GM04504 (cell line): ENCODE data around the gene ADCY10.
A peak's percentile ranks its signal among the peaks of the same experiment; 100 is the strongest.
"Not testable (repeated sequence)": the region's sequence is repeated elsewhere in the genome, so short reads cannot be mapped to it uniquely, and the experiment has no call there.

Experiments used
- DNase-seq: peaks from one replicate; pipeline ENCODE4 v3.0.0-alpha.2; 2012; ENCODE audit warnings: low read depth

The ADCY10 gene

DNA sequence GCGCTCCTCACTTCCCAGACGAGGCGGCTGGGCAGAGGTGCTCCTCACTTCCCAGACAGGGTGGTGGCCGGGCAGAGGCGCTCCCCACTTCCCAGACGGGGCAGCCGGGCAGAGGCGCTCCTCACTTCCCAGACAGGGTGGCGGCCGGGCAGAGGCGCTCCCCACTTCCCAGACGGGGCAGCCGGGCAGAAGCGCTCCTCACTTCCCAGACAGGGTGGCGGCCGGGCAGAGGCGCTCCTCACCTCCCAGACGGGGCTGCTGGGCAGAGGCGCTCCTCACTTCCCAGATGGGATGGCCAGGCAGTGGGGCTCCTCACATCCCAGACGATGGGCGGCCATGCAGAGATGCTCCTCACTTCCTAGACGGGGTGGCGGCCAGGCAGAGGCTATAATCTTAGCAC, 107.7 kb downstream of the ADCY10 start:
- not testable (repeated sequence) for DNase-seq

DNA sequence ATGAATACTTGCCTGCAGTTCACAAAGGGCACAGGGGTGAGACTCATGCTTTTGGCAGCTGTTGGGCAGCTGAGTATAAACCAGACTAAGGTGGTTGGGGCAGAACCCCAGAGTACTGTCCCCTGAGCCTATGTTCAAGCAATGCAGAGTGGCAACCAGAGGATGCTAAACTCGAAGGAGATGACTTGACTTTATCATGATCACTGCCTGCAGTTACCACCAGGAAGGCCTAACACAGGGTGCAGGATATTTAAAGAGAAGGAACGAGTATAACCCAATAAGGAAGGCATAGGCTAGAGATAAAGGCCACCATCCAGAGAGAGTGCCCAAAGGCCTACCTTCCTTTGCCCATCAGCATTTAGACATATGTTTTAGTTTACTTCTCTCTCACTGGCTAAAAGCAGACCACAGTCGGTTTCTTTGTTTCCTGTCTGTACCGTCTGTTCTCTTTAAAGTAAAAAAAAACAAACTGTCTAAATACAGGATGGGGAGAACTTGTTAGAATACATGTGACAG, 108.8 kb downstream of the ADCY10 start:
- DNase-seq, result no peak

DNA sequence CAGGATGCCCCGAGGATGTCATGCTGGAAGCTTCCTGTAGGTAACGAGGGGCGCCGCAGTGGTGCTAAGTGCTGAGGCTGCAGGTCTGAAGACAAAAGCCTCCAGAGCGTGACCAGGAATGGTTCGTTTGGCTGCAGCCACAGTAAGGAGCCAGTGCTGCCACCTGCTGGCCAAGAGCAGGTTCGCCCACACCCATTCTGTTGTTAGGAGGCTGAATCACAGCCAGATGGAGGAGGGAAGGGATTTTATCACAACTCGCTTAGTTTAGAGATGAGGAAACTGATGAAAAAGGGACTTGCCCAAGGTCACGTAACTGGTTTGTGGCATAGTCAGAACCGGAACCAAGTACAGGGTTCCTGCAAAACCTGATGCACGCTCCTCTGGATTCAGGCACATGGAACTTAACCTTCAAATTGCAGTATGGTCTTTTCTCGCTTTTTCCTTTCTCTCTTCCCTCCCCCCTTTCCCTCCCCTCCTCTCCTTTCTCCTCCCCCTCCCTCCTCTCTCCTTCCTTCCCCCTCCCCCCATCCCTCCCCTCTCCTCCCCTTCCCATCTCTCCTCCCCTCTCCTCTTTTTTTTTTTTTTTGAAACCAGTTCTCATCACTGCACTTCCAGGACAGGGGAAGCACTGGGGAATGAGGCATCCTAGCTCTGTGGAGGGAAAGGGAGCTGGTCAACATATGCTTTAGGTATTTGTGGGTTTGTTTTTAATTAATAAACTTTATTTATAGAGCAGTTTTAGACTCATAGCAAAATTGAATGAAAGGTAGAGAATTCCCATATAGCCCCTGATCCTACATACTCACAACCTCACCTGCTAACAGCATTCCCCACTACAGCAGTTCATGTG, 110.4 kb downstream of the ADCY10 start:
- DNase-seq, result peak; percentile 86

DNA sequence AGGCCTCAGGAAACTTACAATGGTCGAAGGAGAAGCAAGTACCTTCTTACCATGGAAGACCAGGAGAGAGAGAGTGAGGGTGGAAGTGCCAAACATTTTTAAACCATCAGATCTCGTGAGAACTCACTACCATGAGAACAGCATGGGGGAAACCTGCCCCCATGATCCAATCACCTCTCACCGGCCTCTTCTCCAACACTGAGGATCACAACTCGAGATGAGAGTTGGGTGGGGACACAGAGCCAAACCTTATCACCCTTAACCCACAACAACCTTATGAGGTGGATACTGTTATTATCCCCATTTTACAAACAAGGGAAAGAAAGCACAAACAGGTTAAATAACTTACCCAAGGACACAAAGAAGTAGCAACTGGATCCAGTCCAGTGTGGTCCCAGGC, 111.7 kb downstream of the ADCY10 start:
- no peak for DNase-seq

DNA sequence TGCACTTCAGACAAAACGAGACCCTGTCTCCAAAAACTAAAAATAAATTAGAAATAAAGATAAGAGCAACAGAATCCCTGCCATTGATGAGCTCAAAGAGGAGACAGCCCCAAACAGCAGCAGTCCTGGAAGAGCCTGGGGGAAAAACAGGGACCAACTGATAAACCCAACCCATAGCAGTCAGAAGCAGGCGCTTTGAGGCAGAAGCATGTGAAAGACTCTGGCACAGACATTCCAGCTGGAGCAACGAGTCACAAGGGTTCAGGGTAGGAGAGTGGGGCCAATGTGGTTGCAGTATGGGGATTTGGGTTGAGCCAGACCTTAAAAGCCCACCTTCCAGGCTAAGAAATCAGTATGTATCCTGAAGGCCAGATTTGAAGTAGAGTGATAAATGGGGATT, 113.7 kb downstream of the ADCY10 start:
- DNase-seq, result no peak

DNA sequence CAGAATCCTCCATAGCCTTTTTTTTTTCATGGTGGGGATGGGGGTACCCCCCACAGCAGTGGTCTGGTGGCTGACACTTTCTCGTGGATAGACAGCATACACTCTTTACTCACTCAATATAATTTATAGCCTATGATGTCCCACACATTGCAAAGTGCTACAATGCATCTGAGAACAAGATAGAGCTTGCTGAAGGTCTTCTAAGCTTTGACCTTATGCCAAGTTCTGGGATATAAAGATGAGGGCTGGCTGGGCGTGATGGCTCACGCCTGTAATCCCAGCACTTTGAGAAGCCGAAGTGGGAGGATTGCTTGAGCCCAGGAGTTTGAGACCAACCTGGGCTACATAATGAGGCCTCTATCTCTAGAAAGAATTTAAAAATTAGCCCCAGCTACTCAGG, 114.2 kb downstream of the ADCY10 start:
- DNase-seq, result no peak

DNA sequence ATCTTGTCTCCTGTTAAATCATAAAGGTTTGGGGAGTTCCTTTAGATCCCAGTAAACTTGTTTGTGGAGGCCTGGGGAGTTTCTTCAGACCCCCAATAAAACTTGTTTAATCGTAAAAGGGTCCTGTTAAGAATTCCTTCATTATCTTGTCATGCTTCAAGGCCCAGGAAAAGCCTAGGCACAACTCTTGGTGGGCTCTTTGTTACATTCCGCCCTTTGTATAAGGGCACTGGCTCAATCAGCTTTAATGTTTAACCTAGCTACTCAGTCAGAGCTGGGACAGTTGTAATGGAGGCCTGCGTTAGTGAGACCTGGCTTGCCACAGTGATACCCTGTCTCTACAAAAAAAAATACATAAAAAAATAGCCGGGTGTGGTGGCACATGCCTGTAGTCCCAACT, 115.0 kb downstream of the ADCY10 start:
- no peak for DNase-seq

DNA sequence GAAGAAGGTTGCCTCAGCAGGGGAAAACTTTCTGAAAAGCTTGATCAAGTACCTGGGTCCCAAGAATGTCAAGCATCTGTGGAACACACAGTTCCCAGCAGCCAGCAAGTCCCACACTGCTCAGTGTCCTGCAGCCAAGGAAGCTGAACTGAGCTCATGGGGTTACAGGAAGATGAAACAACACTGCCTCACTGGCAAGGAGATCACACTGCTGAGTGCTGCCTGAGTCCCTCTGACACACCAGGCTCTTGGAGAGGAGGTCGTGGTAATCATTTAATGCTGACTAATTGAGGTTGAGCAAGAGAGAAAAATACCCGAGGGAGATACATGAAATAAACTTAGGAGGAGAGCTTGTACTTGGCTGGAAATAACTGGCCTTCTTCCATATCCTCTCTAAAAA, 116.9 kb downstream of the ADCY10 start:
- DNase-seq, result peak; percentile 98

DNA sequence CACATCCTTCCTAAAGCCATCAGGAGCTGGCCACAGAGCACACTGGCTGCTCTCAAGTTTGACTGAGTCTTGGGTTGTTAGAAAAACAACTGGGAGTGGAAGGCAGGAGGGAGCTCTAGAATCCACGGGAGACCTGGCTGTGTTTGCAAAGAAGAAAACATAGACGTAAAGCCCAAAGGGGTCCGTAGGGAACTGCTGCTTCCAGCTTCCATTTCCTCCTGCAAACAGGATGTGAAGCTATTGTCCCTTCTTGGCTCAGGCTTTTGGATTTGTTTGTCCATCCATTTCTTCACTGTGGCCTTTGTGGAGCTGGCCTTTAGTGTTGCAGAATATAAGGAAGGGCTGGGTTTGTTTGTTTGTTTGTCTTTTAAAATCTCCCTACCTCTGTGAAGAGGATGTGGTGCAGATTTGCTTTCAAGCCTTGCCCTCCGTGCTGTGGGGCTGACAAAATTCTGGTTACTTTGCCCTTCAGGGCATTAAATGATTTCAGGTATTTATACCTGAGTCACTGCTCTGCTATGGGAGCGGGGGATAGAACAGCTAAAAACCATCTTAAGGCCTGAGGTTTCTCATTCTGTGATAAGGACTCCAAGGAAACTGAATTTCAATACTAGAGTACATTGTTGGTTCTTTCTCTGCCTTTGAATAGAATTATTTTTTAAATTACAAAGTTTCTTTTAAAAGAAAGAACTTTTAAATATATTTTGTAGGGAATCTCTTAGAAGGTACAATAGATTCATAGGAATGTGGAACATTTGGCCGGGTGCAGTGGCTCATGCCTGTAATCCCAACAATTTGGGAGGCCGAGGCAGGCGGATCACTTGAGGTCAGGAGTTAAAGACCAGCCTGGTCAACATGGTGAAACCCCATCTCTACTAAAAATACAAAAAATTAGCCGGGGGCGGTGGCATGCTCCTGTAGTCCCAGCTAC, 117.9 kb downstream of the ADCY10 start:
- no peak for DNase-seq

DNA sequence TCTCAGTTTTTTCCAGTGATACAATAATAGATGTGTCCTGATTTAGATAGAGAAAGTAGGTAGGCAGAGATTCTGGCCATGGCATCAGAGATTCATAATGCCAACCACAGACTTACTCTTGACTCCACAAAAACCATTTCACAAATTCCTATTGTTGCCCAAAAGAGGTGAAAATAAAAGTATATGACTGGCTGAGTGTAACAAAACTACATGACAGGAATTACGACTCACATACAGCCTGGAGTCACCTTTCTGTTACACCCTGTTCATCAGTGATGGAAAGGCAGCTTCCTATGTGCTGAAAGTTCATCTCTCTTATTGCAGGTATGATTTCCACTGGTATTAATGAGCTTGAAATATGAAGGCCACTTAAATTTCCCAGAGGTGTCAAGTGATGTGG, 119.9 kb downstream of the ADCY10 start:
- DNase-seq, result no peak

DNA sequence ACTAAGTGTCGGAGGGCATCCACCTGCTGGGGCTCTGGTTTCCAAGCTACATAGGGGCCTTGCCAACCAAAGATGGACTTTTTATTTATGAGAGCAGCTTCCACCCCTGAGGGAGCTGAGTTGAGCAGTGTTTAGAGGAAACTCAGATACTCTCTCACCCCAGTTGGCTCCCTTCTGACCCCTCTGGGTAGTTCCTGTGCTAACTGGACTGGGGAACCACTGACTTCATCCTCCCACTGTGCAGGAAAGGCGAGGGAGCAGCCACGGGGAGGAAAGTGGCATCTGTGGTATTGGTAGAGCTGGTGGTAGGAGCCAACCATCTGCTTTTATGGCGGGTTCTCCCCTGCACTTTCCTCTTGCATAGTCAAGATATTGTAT, 121.8 kb downstream of the ADCY10 start:
- no peak for DNase-seq

DNA sequence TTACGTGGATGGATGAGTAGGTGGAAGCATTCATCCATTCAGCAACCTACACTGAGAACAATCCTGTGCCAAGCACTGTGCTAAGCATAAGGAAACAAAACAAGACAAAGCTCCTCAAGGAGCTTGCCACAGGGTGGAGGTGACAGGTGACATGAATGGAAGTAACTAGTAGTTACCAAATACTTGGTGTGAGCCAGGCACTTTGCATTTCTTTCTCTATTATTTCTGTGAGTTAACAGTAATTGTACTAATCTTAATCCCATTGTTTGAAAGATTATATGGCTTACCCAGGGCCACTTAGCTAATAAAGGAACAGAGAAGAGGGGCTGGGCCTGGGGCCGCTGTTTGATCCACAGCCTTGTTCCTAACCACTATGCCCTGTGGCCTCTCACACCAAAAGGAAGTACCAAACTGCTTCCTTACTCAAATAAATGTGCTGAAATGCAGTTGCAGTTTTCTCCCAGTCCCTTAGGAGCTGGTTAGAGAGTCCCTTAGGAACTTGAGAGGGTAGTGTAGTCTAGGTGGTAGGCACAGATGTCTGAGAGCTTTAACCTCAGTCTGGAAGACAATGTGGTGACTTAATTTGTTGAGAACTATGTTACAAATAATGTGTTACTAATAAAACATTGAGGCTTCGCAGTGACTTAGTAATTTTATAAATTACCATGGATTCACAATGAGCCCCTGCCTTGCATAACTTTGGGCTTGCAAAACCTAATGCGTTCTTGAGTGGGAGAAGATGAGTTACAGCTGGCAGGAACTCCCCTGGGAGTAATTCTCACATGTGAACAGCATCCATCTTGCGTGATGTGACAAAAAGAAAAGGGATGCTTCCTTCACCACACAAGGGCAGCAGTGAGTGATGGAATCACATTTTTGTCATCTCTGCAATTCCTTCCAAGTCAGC, 122.4 kb downstream of the ADCY10 start:
- peak; percentile 99 for DNase-seq

DNA sequence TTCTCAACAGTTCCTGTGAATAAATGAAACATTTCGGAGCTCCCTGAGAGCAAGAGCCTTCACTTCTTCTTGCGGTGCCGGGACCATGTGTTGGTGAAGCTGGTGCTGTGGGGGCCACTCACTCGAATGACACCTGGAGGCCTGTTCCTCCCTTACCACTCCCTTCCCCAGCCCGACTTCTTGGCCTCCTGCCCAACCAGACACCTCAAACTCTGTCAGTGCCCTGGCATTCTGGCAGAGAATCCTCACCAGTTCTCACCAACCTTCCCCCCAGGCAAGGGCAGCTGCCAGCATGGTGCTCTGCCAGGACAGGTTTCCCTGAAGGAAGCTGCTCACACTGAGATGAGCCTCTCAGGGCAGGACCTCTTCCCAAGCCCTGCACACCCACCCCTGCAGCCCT, 123.8 kb downstream of the ADCY10 start:
- no peak for DNase-seq

DNA sequence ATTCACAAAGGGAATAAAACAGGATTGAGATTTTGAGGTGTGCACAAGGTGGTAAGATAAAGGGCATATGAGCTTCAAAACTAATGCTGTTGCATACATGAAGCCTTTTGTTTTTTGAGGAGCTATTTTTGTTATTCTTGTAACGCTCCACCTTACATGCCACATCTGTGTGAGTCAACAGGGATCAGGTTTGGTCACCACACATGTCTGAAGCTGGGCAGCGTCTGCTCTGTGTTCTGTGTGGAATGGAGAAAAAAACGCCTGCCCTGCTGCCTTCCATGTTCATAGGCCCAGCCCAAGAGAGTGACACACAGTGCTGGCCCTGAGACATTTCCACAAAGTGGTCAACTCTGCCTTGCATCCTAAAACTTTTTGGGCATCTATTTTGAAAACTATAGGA, 124.4 kb downstream of the ADCY10 start:
- no peak for DNase-seq

DNA sequence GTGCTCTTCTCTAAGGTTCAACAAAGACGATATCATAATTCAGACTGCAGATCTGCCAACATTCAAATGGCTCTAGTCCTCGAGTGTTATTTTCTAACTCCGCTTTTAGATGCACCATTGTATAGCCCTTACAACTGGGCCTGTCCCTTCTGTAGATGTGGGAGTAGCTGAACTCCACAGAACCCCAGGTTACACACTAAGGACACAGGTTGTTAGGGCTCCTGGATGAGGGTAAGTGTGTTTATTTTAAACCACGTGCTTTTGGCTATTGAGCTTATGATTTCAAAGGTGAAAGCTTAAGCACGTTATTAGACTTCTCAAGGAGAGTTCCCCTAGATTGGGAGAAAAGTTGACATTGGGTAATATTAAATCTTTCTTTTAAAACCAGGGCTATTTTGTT, 127.4 kb downstream of the ADCY10 start:
- no peak for DNase-seq

DNA sequence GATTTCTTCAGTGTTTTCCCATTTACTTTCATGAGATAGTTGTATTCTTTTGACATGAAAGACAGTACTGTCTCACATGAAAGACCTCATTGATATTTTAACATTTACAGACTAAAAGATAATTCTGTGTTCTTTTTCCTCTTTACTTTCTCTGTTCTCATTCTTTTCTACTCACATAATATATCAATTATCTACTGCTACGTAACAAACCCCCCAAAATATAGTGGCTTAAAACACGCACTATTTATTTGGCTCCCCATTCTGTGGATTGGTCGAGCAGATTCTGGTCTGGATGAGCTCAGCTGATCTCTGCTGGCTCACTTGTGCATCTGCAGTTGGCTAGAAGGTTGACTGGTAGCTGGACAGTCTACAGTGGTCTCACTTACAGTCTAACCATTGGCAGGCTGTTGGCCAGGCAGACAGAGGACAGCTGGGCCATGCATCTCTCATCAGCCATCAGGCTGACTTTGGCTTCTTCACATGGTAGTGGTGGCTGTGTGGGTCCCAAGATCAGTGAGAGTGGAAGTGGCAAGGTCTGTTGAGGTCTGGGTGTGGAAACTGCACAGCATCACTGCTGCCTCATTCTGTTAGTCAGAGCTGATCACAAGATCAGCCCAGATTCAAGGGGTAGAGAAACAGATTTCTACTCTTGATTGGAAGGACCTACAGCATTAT, 128.9 kb downstream of the ADCY10 start:
- DNase-seq, result no peak

DNA sequence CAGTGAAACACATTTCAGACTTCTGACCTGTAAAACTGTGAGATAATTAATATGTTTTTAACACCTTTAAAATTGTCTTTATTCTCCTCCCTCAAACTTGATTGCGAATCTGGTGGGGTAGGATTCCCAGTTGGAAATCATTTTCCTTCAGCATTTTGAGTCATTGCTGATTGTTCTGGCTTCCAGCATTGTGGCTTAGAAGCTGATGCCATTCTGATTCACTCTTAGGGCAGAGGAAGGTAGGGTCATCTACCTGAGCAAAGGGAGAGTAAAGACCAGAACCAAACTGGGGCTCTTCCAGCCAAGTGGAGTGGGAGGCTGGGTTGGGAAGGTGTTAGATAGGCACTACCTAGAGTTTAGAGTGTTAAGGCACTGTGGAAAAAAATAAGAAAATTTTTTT, 131.0 kb downstream of the ADCY10 start:
- DNase-seq, result no peak

DNA sequence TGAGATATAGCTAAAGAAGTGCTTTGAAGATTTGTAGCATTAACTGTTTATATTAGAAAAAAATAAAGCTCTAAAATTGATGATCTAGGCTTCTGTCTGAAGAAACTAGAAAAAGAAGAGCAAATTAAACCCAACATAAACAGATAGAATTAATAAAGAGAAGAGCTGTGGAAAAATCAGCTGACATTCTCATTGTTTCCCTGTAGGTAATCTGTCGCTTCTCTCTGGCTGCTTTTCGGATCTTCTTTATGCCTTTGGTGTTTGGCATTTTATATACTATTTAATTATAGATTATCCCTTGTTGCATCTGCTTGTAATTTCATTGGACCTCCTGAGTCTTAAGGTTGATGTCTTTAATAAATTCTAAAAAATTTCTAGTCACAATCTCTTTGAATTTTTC, 132.4 kb downstream of the ADCY10 start:
- no peak for DNase-seq

DNA sequence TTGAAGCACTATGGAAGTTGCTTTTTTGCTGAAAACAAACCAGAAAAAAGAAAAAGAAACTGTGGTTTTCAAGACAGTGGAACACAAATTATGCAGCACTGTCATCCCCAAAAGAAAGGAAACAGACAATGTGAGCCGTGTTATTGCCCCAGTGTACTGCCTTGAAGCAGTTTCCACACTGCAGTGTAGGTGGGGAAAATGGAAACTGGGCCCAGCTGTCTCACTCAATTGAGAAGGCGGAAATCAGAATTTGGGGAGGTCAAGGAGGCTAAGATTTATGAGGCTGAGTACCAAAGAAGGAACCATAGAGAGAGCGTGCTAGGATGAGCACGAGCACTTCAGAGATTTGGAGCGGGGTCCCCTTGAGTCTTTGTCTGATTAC, 136.7 kb downstream of the ADCY10 start:
- no peak for DNase-seq

DNA sequence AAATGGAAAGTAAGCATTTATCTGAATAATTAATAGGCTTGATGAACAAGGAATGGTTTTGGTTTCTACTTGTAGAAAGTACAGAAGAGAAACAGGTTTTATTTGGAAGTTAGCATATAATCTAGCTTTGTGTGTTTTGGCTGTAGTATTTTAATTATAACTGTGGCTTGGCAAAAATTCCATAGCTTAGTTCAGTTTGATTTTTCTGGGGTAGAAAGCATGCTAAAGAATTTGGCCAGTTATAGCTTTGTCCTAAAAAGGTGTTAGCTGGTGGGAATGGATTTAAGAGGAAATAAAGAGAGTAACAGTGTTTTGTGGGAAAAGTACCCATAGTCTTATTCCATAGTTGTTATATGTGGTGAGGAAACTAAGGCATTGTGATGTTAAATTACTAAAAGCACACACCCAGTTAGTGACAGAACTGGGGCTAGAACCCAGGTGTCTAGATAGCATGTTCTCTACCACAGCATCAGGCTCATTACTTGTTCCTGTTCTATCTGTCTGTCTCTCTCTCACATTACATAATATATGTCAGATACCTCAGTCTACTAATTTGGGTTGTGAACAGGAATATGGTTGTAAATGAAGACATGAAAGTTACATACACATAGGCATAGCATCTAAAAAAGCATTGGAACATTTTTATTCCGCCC, 137.2 kb downstream of the ADCY10 start:
- no peak for DNase-seq

DNA sequence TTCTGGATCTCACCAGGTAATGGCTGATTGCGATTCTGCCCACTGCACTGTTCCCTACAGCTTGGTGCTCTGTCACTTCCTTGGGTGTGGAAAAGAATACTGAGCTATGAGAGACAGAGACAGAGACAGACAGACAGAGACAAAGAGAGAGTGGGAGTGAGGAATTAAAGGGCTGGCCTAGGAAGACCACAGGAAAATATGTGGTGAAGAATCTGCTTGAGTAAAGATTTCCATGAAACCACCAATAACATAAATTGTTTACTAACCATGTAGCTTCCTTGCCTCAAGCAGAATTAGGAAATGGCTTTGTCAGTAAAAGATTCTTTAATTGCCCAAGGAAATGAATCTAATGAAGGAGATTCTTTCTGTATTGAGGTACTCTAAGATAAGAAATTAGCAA, 137.8 kb downstream of the ADCY10 start:
- DNase-seq, result no peak
